DMS79 (cell line): ENCODE data around the gene KDM4C.

Source experiments
- DNase-seq: peaks from one replicate; lab custom pipeline; 2025; lab: John Stamatoyannopoulos, UW

KDM4C gene

GRCh38 chr9:7097785-7098752 is 340.3 kb downstream of the KDM4C start:
- no peak for DNase-seq

- DNase-seq = no peak
These were observed 345.6 kb downstream of the KDM4C start for GRCh38 chr9:7103367-7103766.

GRCh38 chr9:7103771-7104170 is 346.0 kb downstream of the KDM4C start:
- DNase-seq = no peak

GRCh38 chr9:7104625-7105024 is 346.9 kb downstream of the KDM4C start:
- DNase-seq = peak; percentile 61

- no peak for DNase-seq
These were observed 347.3 kb downstream of the KDM4C start for GRCh38 chr9:7105095-7105494.

GRCh38 chr9:7108936-7109335 is 351.2 kb downstream of the KDM4C start:
- no peak for DNase-seq

- no peak for DNase-seq
These were observed 353.6 kb downstream of the KDM4C start for GRCh38 chr9:7111413-7111812.

GRCh38 chr9:7115606-7116005 is 357.8 kb downstream of the KDM4C start:
- no peak for DNase-seq

GRCh38 chr9:7117676-7118561 is 360.1 kb downstream of the KDM4C start:
- no peak for DNase-seq

GRCh38 chr9:7118633-7119032 is 360.9 kb downstream of the KDM4C start:
- DNase-seq = no peak

- DNase-seq = no peak
These were observed 361.8 kb downstream of the KDM4C start for GRCh38 chr9:7119612-7120011.

- no peak for DNase-seq
These were observed 363.3 kb downstream of the KDM4C start for GRCh38 chr9:7121055-7121454.

- no peak for DNase-seq
These were observed 363.9 kb downstream of the KDM4C start for GRCh38 chr9:7121664-7122063.

GRCh38 chr9:7123743-7124142 is 366.0 kb downstream of the KDM4C start:
- DNase-seq = no peak

- no peak for DNase-seq
These were observed 367.5 kb downstream of the KDM4C start for GRCh38 chr9:7125231-7125630.

- no peak for DNase-seq
These were observed 371.6 kb downstream of the KDM4C start for GRCh38 chr9:7129391-7129790.

- DNase-seq = peak; percentile 34
These were observed 372.6 kb downstream of the KDM4C start for GRCh38 chr9:7130266-7130820.

- no peak for DNase-seq
These were observed 374.8 kb downstream of the KDM4C start for GRCh38 chr9:7132605-7133004.

- no peak for DNase-seq
These were observed 378.0 kb downstream of the KDM4C start for GRCh38 chr9:7135735-7136134.

GRCh38 chr9:7137040-7137439 is 379.3 kb downstream of the KDM4C start:
- DNase-seq = no peak

GRCh38 chr9:7137571-7137970 is 379.8 kb downstream of the KDM4C start:
- no peak for DNase-seq

- DNase-seq = no peak
These were observed 382.1 kb downstream of the KDM4C start for GRCh38 chr9:7139886-7140285.

- DNase-seq = no peak
These were observed 382.6 kb downstream of the KDM4C start for GRCh38 chr9:7140401-7140800.
